IMR-90 (cell line): Measurements from ENCODE around the gene HNRNPA3.
"Not testable (repeated sequence)": the region's sequence is repeated elsewhere in the genome, so short reads cannot be mapped to it uniquely, and the experiment has no call there.

Experiments used
- BHLHE40 ChIP-seq: fragments of 150-350 bp; IDR thresholded peaks from 2 replicates; pipeline ENCODE4 v1.6.1; 2016; ENCODE audit warnings: mild to moderate bottlenecking, low read depth, low read length
- CEBPB ChIP-seq: IDR thresholded peaks from 2 replicates; pipeline ENCODE4 v1.6.1; 2012; ENCODE audit warnings: low read depth, low read length, improper control_type of control experiment
- CHD1 ChIP-seq: IDR thresholded peaks from 2 replicates; pipeline ENCODE4 v1.6.1; 2012; ENCODE audit warnings: low read depth, low read length, improper control_type of control experiment
- CTCF ChIP-seq: conservative IDR thresholded peaks from 2 replicates; pipeline ENCODE4 v1.5.1; 2012; ENCODE audit warnings: mild to moderate bottlenecking, low read depth, low read length, improper control_type of control experiment
- ELK1 ChIP-seq: fragments of 150-350 bp; IDR thresholded peaks from 2 replicates; pipeline ENCODE4 v1.6.1; 2016; ENCODE audit warnings: low read depth, mild to moderate bottlenecking, low read length, moderate library complexity, borderline replicate concordance
- FOS ChIP-seq: fragments of 150-350 bp; IDR thresholded peaks from 2 replicates; pipeline ENCODE4 v1.6.1; 2016; ENCODE audit warnings: low read depth, low read length
- MAFK ChIP-seq: IDR thresholded peaks from 2 replicates; pipeline ENCODE4 v1.6.1; 2012; ENCODE audit warnings: low read depth, low read length, improper control_type of control experiment
- MAZ ChIP-seq: IDR thresholded peaks from 2 replicates; pipeline ENCODE4 v1.6.1; 2012; ENCODE audit warnings: low read depth, mild to moderate bottlenecking, low read length, improper control_type of control experiment, moderate library complexity, borderline replicate concordance
- MXI1 ChIP-seq: IDR thresholded peaks from 2 replicates; pipeline ENCODE4 v1.6.1; 2012; ENCODE audit warnings: low read depth, mild to moderate bottlenecking, low read length, moderate library complexity, borderline replicate concordance
- POLR2A ChIP-seq: IDR thresholded peaks from 2 replicates; pipeline ENCODE4 v1.6.1; 2012; ENCODE audit warnings: mild to moderate bottlenecking, low read depth, low read length
- RAD21 ChIP-seq: IDR thresholded peaks from 2 replicates; pipeline ENCODE4 v1.6.1; 2012; ENCODE audit warnings: low read length, improper control_type of control experiment
- RFX5 ChIP-seq: IDR thresholded peaks from 2 replicates; pipeline ENCODE4 v1.8.0; 2012; ENCODE audit warnings: low read depth, mild to moderate bottlenecking, low read length, moderate library complexity
- SMC3 ChIP-seq: fragments of 150-350 bp; IDR thresholded peaks from 2 replicates; pipeline ENCODE4 v1.6.1; 2016; ENCODE audit warnings: low read depth, mild to moderate bottlenecking, antibody characterized with exemption, low read length, moderate library complexity
- TF ChIP-seq, protein P1 (sequence below): fragments of 150-350 bp; IDR thresholded peaks from 2 replicates; pipeline ENCODE4 v1.6.1; 2017; ENCODE audit warnings: mild to moderate bottlenecking, antibody characterized with exemption, low read length, low read depth

GRCh38 chr2:177200419-177200818 is 12.2 kb upstream of the HNRNPA3 start:
- not testable (repeated sequence) for TF ChIP-seq CTCF, RAD21, CHD1, BHLHE40, POLR2A, MAFK, RFX5, MAZ, SMC3, ELK1, FOS, MXI1, CEBPB
- TF ChIP-seq, protein P1, sequence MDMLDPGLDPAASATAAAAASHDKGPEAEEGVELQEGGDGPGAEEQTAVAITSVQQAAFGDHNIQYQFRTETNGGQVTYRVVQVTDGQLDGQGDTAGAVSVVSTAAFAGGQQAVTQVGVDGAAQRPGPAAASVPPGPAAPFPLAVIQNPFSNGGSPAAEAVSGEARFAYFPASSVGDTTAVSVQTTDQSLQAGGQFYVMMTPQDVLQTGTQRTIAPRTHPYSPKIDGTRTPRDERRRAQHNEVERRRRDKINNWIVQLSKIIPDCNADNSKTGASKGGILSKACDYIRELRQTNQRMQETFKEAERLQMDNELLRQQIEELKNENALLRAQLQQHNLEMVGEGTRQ, result not testable (repeated sequence)
